ENCODE data around the gene AHDC1. TPM values are rescaled to one million over a fixed set of nuclear protein-coding genes. Genes with fewer than 3 reads are reported as not detected.

AHDC1 gene
- total RNA-seq, 4 donors from 2014 or later, result 26.4 to 39.9 (median 34.6) TPM

DNA sequence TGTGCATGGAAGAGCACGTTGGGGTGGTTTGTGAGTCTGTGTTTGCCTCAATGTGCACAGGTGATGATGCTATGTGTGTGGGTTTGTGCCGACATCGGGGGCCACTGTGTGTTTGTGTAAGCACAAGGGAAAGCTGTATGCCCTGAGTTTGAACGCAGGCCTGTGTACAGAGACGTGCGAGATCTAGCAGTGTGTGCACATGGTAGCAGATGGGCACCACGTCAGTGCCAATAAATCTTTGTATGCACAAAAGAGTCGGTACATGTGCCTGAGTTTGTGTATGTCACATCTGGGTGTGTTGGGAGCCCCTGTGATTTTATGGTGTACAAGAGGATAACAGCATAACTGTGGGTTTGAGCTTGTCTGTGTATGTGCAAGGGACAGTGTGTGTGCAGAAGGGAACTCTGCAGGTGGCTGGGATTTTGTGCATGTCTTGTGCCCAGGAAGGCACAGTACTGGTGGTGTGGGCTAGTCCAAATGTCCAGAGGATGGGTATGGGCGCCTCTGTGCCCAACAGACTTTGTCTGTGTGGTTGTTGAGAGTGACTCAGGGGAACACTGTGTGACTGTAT, 82.0 kb downstream of the AHDC1 start:
- H3K4me3 ChIP-seq, result peak overlapping the region in 1 of 4 donors; percentile 12
- 43 to 52% methylated on average over 9 of the region's 9 CpGs for WGBS, 2 donors

DNA sequence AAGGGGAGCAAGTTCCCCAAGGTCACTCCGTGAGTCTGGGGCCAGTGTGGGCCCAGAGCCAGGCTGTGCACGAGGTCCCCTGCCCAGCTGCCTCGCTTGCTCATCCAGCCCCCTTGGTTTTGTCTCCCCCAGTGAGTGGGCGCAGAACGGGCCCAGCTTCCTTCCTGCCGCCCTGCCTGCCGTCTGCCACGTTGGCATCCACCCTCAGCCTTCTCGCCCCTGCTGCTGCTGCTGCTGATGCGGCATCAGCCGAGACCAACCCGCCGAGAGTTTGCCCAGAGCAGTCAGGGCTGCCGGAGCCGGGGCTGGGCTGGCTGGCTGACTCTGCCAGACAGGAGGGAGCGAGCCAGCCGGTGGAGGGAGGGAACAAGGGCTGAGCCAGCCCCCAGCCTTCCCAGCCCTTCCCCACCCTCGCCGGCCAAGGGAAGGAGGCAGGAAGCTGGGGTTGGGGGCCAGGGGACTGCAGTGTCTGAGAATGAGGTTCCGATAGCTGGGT, 82.6 kb downstream of the AHDC1 start:
- Histone ChIP-seq H3K27me3 (no peaks in the 10 kb centered on the region), H3K27ac (peak overlapping the region; percentile 11 to 76 (median 64)), H3K4me1 (peaks cover 0 to 91% (median 65%) of the 10 kb centered on the region in 4 donors), H3K4me3 (peak overlapping the region in 1 of 4 donors; percentile 12), H3K36me3 (no peaks in the 10 kb centered on the region), H3K9me3 (no peaks in the 10 kb centered on the region)
- 13 to 14% methylated on average over 16 to 20 of the region's 20 CpGs for WGBS, 2 donors
- no peak for DNase-seq (ENCODE audit: low spot score in 2 of 2)
- TF ChIP-seq, protein P1, sequence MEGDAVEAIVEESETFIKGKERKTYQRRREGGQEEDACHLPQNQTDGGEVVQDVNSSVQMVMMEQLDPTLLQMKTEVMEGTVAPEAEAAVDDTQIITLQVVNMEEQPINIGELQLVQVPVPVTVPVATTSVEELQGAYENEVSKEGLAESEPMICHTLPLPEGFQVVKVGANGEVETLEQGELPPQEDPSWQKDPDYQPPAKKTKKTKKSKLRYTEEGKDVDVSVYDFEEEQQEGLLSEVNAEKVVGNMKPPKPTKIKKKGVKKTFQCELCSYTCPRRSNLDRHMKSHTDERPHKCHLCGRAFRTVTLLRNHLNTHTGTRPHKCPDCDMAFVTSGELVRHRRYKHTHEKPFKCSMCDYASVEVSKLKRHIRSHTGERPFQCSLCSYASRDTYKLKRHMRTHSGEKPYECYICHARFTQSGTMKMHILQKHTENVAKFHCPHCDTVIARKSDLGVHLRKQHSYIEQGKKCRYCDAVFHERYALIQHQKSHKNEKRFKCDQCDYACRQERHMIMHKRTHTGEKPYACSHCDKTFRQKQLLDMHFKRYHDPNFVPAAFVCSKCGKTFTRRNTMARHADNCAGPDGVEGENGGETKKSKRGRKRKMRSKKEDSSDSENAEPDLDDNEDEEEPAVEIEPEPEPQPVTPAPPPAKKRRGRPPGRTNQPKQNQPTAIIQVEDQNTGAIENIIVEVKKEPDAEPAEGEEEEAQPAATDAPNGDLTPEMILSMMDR (IDR thresholded peaks at IDR 0.05), result no peak
- no peak for TF ChIP-seq POLR2A (IDR thresholded peaks at IDR 0.05)
- no peak for TF ChIP-seq EP300 (IDR thresholded peaks at IDR 0.05)

More for the DNA sequence above, 82.0 kb downstream of the AHDC1 start:
- Histone ChIP-seq H3K27ac (peak overlapping the region in 3 of 4 donors; percentile 59 to 76 (median 70)), H3K27me3 (no peaks in the 10 kb centered on the region), H3K4me1 (peaks cover 0 to 95% (median 70%) of the 10 kb centered on the region in 4 donors), H3K36me3 (no peaks in the 10 kb centered on the region), H3K9me3 (no peaks in the 10 kb centered on the region)
- no peak for DNase-seq (ENCODE audit: low spot score in 2 of 2)
- TF ChIP-seq, protein P1 (IDR thresholded peaks at IDR 0.05), result no peak
- TF ChIP-seq POLR2A (IDR thresholded peaks at IDR 0.05) (no peak), EP300 (IDR thresholded peaks at IDR 0.05) (no peak)

DNA sequence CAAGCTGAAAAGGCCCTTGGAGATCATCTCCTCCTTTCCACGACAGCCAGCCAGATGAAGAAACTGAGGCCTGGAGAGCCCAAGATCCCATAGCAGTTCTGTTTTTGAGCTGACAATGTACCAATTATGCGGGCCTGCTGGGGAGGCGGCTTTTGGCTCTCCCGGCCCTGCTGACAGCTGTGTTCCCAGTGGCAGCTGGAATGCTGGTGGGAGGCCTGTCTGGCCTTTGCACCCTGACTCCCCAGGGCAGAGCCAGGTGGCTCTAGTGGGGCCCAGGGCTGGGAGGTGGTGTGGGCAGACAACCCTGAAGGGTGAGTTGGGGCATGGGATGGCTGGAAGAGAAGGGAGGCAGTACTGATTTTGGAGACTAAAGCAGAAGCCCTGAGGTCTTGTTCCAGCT, 83.3 kb downstream of the AHDC1 start:
- H3K9me3 ChIP-seq, result no peaks in the 10 kb centered on the region
- WGBS, 2 donors, result 30 to 44% methylated on average over 3 of the region's 4 CpGs
- H3K4me3 ChIP-seq, result no peak overlapping the region
- peak overlapping the region; percentile 11 to 76 (median 64) for H3K27ac ChIP-seq
- H3K36me3 ChIP-seq, result no peaks in the 10 kb centered on the region
- H3K27me3 ChIP-seq, result no peaks in the 10 kb centered on the region
- TF ChIP-seq, protein P1 (IDR thresholded peaks at IDR 0.05), result no peak
- peak in 1 of 2 donors; percentile 53 for TF ChIP-seq EP300 (IDR thresholded peaks at IDR 0.05)
- no peak for DNase-seq (ENCODE audit: low spot score in 2 of 2)
- H3K4me1 ChIP-seq, result peaks cover 0 to 89% (median 60%) of the 10 kb centered on the region in 4 donors

DNA sequence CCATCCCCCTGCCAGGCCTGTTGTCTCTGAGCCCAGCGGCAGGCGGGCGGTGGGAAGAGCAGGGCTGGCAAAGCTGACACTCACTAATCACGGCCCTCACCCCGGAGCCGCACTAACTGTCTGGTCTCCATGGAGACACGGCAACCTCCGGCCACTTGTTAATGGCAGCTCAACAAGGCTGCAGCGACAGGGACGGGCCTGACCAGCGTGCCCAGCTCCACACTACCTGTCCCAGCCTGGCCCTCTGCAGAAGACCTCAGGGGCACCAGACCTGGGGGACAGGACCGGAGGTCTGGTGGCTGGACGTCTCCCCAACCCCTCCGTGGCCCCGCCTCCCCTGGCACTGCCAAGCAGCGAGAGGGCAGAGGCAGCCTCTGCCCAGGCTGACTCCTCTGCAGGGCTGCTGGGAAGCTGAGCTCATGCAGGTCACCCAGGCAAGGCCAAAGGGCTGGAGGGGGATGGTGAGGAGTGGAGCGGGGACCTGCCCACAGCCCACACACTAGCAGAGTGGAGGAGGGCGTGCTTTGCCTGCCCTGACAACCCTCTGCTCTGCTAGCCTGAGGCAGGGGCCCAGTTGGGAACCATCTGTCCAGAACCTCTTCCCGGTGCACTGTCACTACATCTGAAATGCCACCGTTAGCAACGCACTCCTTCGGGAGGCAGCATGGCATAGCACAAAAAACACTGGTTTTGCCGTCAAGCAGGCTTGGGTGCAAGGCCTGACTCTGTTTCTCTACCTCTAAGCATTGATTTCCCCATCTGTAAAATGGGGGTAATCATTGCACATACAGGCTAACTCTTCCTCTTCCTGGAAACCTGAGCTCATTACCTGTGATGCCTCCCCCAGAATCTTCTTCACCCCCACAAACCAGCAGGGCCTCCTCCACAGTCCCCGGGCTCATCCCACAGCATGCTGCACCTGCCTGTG, 84.3 kb downstream of the AHDC1 start:
- TF ChIP-seq EP300 (IDR thresholded peaks at IDR 0.05), result peak in 1 of 2 donors; percentile 15
- TF ChIP-seq, protein P1 (IDR thresholded peaks at IDR 0.05), result no peak
- no peaks in the 10 kb centered on the region for H3K36me3 ChIP-seq
- no peaks in the 10 kb centered on the region for H3K9me3 ChIP-seq
- peaks cover 0 to 89% (median 54%) of the 10 kb centered on the region in 4 donors for H3K4me1 ChIP-seq
- H3K4me3 ChIP-seq, result peak overlapping the region in 2 of 4 donors; percentile 7 to 12
- 49 to 55% methylated on average over 9 to 19 of the region's 24 CpGs for WGBS, 2 donors
- H3K27ac ChIP-seq, result peak overlapping the region; percentile 20 to 76 (median 69)
- no peak for DNase-seq (ENCODE audit: low spot score in 2 of 2)
- H3K27me3 ChIP-seq, result no peaks in the 10 kb centered on the region
